Gastrocnemius medialis (tissue), 4 donors: ENCODE results near the gene ATP11B.

Experiments
- CTCF ChIP-seq, 5 experiments: fragments of 450-650 bp in 3 of 5; fragments of 200-600 bp in 2 of 5; sonication (generic) in 2 of 5; IDR thresholded peaks in 4 of 5; conservative IDR thresholded peaks in 1 of 5; 1 replicate in 4 of 5; 2 replicates in 1 of 5; pipeline ENCODE4 v1.5.1; 2016 to 2019; ENCODE audit warnings: antibody characterized with exemption in 5 of 5, mild to moderate bottlenecking in 3 of 5, moderate library complexity in 3 of 5
- POLR2A ChIP-seq, 2 donors: fragments of 450-650 bp; IDR thresholded peaks; one replicate each; pipeline ENCODE4 v1.6.1; 2017; ENCODE audit warnings: antibody characterized with exemption in 2 of 2, mild to moderate bottlenecking in 2 of 2, moderate library complexity in 2 of 2

- no peak for TF ChIP-seq CTCF (IDR thresholded peaks at IDR 0.05 in 4 of 5, conservative IDR thresholded peaks at IDR 0.05 in 1 of 5)
- TF ChIP-seq POLR2A (IDR thresholded peaks at IDR 0.05) = no peak
These were observed 142.5 kb downstream of the ATP11B start for GRCh38 chr3:182935803-182936202.
